GM12875 (cell line): Measurements from ENCODE around the gene PRIM1.
"Not testable (repeated sequence)": the region's sequence is repeated elsewhere in the genome, so short reads cannot be mapped to it uniquely, and the experiment has no call there.

Source experiments
- H3K4me3 ChIP-seq: one replicate; pipeline ENCODE4 v1.5.1; 2011; ENCODE audit warnings: low read depth, low read length, control low read depth
- CTCF ChIP-seq: IDR thresholded peaks from 2 replicates; pipeline ENCODE4 v1.5.1; 2011; ENCODE audit warnings: low read depth, mild to moderate bottlenecking, control low read depth, inconsistent platforms, low read length, moderate library complexity, borderline replicate concordance; ENCODE audit not compliant: insufficient read depth

PRIM1 gene

GRCh38 chr12:56751712-56752598, at the start of gene PRIM1:
PRIM1 (minus strand) TSS chr12:56752323; CDS start chr12:56752298, 25 bp downstream.
- TF ChIP-seq CTCF: no peak

GRCh38 chr12:56800221-56800620, 48.1 kb upstream of the PRIM1 start:
- TF ChIP-seq CTCF: no peak
- no peak overlapping the region for H3K4me3 ChIP-seq

More at GRCh38 chr12:56751712-56752598, at the start of gene PRIM1:
- H3K4me3 ChIP-seq: peak within 1 kb of the TSS; percentile 76

- not testable (repeated sequence) for H3K4me3 ChIP-seq
Observed at GRCh38 chr12:56799345-56799744, 47.2 kb upstream of the PRIM1 start.

- not testable (repeated sequence) for H3K4me3 ChIP-seq
Observed at GRCh38 chr12:56795791-56796190, 43.7 kb upstream of the PRIM1 start.

- H3K4me3 ChIP-seq: not testable (repeated sequence)
Observed at GRCh38 chr12:56795046-56795562, 43.0 kb upstream of the PRIM1 start.

- not testable (repeated sequence) for H3K4me3 ChIP-seq
Observed at GRCh38 chr12:56793124-56793523, 41.0 kb upstream of the PRIM1 start.

- H3K4me3 ChIP-seq: no peak overlapping the region
- TF ChIP-seq CTCF: no peak
Observed at GRCh38 chr12:56792678-56793077, 40.6 kb upstream of the PRIM1 start.

- H3K4me3 ChIP-seq: not testable (repeated sequence)
Observed at GRCh38 chr12:56789429-56789828, 37.3 kb upstream of the PRIM1 start.

GRCh38 chr12:56787498-56787897, 35.4 kb upstream of the PRIM1 start:
- H3K4me3 ChIP-seq: no peak overlapping the region
- TF ChIP-seq CTCF: no peak

GRCh38 chr12:56785874-56786273, 33.8 kb upstream of the PRIM1 start:
- H3K4me3 ChIP-seq: no peak overlapping the region
- no peak for TF ChIP-seq CTCF
